GM18909 (cell line): ENCODE results near the gene LASP1.
"Not testable (repeated sequence)": the region's sequence is repeated elsewhere in the genome, so short reads cannot be mapped to it uniquely, and the experiment has no call there.

ENCODE experiments used
- ATAC-seq: cut with Tn5 transposase; IDR thresholded peaks from one replicate; pipeline ENCODE4 v1.9.1; 2021; ENCODE audit warnings: mild to moderate bottlenecking; ENCODE audit not compliant: unreplicated experiment, poor library complexity

Gene LASP1

GRCh38 chr17:38905375-38905774 lies 35.5 kb downstream of the LASP1 start:
- ATAC-seq = no peak

GRCh38 chr17:38906460-38907228 lies 36.8 kb downstream of the LASP1 start:
- no peak for ATAC-seq

- ATAC-seq = no peak
Observed at GRCh38 chr17:38907930-38908675, 38.2 kb downstream of the LASP1 start.

- ATAC-seq = no peak
Observed at GRCh38 chr17:38908676-38909181, 38.9 kb downstream of the LASP1 start.

GRCh38 chr17:38910325-38910724 lies 40.5 kb downstream of the LASP1 start:
- no peak for ATAC-seq

GRCh38 chr17:38911081-38911730 lies 41.3 kb downstream of the LASP1 start:
- no peak for ATAC-seq

- not testable (repeated sequence) for ATAC-seq
Observed at GRCh38 chr17:38911731-38912081, 41.8 kb downstream of the LASP1 start.

- ATAC-seq = no peak
Observed at GRCh38 chr17:38912221-38912813, 42.5 kb downstream of the LASP1 start.

GRCh38 chr17:38914741-38915638 lies 45.1 kb downstream of the LASP1 start:
- ATAC-seq = no peak

- ATAC-seq = no peak
Observed at GRCh38 chr17:38915639-38915995, 45.8 kb downstream of the LASP1 start.

- ATAC-seq = no peak
Observed at GRCh38 chr17:38916771-38917170, 46.9 kb downstream of the LASP1 start.

- no peak for ATAC-seq
Observed at GRCh38 chr17:38917259-38917658, 47.4 kb downstream of the LASP1 start.

GRCh38 chr17:38918129-38918913 lies 48.5 kb downstream of the LASP1 start:
- no peak for ATAC-seq

GRCh38 chr17:38918916-38919315 lies 49.1 kb downstream of the LASP1 start:
- no peak for ATAC-seq

- ATAC-seq = no peak
Observed at GRCh38 chr17:38919316-38920078, 49.6 kb downstream of the LASP1 start.

GRCh38 chr17:38920374-38921291 lies 50.8 kb downstream of the LASP1 start:
- ATAC-seq = no peak

GRCh38 chr17:38921756-38922411 lies 52.0 kb downstream of the LASP1 start:
- ATAC-seq = no peak
